HG03442 (cell line): Measurements from ENCODE around the gene DPYSL3.
"Not testable (repeated sequence)": the region's sequence is repeated elsewhere in the genome, so short reads cannot be mapped to it uniquely, and the experiment has no call there.

Source experiments
- ATAC-seq: cut with Tn5 transposase; IDR thresholded peaks from one replicate; pipeline ENCODE4 v1.9.1; 2021; ENCODE audit warnings: mild to moderate bottlenecking, moderate library complexity; ENCODE audit not compliant: unreplicated experiment

DPYSL3 gene

DNA sequence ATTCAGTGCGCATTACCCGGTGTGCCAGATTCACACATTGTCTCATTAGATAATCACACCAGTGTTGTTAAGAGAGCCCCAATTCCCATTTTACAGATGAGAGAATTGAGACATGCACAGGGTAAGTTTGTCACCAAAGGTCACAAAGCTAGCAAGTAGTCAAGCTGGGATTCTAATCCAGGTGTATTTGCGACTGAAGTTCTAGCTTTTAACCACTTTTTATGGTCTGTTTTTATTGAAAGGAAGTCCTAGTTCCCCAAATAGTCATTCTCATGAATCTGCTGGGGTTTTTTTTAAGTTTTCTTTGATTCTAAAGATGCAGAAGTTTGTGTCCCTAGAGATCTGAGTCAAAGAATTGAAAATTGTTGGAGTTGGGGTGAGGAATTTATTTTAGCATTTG is 136.5 kb downstream of the DPYSL3 start:
- ATAC-seq, result no peak

DNA sequence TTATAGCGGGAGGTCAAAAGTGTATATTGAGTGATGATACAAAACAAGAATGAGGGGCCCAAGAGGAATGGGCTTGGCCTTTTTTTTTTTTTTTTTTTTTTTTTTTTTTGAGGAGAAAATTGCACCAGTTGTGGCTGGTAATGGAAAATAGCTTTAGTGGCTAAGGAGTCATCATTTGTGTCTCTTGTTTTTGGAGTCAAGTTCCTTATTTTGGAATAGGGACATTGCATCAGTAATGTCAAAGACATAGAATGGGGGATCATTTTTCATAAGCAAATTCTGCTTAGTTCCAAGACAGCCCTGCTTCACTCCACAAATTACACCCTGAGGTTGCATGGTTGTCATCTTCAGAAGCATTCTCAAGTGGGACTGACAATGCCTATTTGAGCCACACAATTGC is 137.7 kb downstream of the DPYSL3 start:
- no peak for ATAC-seq

DNA sequence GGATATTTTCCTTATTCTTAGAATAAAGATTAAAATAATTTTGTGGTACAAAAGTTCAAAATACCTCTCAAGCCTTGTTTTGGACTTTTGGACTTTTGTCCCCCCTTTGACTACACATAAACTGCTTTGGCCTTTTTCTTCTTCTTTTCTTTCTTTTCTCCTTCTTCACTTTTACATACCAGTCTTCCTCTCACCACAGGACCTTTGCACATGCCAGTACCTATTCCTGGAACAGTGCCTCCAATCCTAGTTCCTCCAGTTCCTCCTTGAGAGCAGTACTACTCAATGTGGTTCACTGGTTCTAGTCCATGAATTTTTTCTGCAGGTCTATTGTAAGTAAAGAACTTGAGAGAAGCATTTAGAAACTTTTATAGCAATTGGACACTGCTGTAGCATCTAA is 138.6 kb downstream of the DPYSL3 start:
- no peak for ATAC-seq

DNA sequence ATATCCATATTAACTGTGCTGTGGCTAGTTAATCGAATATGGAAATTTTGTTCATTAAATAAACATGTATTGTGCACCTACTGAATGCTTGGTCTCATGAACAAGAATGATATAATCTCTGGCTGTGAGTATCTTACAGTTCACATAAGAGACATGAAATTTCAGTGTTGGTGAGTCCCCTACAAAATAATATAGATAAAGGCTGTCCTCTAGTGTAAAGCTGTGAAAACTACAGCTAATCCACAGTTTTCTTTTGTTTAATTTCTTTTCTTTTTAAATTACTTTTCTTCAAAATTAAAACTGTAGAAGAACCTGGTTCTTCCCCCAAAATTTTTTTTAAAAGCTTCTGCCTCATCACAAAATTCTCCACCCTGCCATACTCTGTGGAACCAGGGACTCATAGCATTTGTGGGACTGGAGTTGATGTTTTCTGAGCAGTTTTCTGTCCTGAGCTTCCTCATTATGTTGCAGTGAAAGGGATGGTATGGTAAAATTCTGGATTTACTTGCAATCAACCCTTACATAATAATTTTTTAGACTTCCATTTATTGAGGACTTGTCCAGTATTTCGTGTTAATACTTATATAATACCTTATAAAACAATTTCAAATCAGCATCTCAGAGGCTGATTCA is 140.0 kb downstream of the DPYSL3 start:
- ATAC-seq, result no peak

DNA sequence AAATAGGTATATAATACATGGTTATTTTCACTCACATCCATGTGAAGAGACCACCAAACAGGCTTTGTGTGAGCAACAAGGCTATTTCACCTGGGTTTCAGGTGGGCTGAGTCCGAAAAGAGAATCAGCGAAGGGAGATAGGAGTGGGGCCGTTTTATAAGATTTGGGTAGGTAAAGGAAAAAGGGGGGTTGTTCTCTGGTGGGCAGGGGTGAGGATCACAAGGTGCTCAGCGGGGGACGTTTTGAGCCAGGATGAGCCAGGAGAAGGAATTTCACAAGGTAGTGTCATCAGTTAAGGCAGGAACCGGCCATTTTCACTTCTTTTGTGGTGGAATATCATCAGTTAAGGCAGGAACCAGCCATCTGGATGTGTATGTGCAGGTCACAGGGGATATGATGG is 142.5 kb downstream of the DPYSL3 start:
- not testable (repeated sequence) for ATAC-seq

DNA sequence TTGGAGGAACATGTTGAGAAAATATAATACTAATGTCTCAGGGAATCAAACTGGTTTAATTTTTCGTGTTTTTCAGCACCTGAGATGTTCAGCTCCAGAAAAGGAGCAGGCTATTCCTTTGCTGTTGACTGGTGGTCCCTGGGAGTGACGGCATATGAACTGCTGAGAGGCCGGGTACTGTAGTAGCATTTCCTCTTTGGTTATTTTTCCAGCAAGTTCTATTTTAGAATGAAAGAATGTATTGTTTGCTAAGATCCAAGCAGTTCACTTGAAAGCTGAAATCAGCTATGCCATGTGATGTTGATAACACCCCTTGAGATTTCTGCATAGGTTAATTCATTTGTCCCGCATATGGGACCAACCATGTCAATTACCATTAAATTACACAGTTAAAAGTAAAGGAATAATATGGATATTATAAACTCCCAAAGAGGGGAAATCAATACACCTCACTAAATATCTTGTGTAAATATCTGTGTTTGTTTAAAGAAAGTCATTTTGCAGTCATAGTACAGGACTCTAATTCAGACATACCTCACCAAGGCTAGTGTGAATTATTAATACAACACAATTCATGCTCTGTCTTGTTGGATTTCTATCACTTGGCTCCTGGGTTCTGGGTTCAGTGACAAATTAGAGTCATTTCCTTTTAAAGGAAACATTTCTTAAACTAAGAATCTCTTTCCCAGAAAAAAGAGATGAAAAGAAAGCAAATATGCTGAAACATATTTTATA is 148.3 kb downstream of the DPYSL3 start:
- no peak for ATAC-seq

DNA sequence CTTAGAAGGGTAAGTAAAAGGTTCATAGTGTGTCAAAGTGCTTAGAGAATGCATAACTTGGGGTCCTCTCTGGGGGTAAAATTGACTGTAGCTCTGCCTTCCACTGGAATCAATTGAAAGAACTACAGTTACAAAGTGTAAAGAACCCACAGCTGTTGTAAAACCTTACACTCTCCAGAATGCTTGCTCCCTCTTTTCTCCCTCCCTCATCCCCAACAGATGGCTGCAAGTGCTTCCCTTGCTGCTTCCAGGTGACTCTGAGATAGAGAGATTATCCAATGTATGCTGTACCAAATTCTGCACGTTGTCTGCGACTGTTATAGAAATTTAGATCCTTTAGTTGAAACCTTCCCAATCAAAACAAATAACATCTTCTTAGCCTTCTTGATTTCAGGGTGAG is 149.1 kb downstream of the DPYSL3 start:
- no peak for ATAC-seq

DNA sequence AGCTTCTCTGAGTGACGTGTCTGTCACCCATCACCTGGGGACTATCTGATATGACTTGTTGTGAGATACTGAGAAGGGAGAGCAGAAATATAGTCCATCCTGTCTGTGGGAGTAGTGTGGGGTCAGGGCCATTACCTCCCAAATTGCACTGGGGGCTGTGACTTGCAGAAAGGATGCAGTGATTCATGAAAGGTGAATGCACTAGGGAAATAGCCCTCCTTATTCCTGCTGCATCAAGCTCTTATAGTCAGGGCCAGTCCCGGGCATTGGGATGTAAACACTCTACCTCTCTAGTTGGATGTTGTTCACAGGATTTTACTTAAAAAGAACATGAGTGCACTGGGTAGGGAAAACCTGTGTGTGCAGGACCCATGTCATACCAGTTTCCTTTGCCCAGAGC is 150.3 kb downstream of the DPYSL3 start:
- no peak for ATAC-seq

DNA sequence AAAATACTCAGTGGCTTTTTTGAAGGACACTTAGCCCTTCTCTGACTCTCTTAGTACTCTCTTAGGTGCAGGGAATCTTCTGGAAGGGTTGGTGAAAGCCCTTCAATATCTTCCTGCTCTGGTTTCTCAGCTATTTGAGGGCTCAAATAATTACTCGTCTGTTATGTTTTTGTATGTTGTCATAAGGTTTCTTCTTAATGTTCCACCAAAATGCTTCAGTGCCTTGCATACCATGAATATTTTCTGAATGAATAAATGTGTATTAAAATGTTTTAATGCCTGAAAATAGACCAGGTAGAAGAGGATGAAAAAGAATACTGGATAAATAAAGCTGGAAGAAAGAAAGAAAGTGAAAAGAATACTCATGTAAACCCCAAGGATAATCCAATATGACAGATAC is 150.8 kb downstream of the DPYSL3 start:
- ATAC-seq, result no peak

DNA sequence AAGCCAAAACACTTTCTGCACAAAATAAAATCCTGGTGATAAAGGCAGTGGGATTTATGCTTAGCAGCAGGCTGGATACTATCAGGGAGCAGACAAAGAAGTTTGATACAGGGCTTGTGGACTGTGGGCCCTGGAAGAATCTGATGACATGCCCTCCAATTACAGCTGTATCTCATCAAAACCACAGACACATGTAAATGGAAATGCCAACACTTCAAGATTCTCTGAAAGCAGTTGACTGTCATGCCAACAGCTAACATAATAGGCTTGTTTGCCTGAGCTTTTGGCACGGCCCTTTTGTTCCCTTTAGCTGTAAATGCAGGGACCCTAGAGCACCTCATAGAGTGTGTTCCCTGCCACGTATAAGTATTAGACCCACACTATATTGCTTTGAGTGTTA is 160.6 kb downstream of the DPYSL3 start:
- ATAC-seq, result no peak

DNA sequence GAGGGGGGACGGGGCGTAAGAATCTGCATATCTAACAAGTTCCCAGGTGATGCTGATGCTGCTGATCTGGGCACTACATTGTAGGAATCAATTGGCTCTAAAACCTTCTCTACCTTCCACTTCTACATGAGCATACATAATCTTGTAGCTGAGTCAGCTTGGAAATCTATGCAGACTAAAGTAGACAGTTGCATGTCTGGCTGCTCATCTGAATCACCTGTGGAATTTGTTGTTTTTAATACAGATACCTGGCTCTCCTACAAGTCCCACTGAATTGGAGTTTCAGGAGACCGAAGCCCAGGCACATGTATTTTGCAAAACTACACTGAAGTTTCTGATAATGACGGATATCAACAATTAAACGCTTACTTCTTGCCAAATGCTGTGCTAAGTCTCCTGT is 161.4 kb downstream of the DPYSL3 start:
- ATAC-seq, result no peak

DNA sequence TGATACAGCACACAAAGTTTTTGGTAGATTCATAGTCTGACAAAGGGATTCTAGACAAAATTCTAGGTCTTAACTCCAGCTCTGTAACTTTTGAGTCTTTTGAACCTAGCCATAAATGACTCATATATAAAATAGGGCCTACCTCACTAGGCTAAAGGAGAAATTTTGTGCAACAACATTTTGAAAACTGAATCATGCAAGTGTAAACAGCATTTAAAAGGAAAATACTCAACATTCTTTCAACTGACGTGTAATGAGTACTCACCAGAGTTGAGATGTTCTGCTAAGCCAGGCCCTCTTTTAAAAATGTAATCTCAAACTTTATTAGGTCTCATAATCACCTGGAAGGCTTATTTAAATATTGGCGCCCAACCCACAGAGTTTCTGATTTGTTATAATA is 161.8 kb downstream of the DPYSL3 start:
- ATAC-seq, result no peak

DNA sequence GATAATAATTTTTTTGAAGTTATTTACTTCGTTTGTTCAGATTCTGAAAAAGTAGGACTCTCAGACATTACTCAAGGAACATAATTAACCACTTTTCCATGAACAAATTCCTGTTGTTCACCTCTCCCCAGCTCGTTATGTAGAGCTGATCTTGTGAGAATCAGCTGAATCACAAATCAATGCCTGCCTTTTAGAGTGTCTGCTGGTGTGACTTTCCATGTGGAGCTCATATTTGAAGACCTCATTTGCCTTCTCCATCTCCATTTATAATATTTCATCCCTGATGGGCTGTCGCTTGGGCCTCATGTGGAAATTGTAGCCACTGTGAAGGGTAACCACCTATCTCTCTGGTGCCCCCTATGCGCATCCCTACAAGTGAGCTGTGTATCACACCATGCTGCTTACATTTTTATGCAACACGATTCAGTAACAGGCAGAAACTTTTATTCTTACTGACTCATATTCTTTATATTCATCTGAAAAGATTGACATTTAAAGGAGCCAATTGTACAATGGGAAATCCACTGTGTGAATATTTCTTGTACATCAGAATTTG is 163.8 kb downstream of the DPYSL3 start:
- no peak for ATAC-seq

DNA sequence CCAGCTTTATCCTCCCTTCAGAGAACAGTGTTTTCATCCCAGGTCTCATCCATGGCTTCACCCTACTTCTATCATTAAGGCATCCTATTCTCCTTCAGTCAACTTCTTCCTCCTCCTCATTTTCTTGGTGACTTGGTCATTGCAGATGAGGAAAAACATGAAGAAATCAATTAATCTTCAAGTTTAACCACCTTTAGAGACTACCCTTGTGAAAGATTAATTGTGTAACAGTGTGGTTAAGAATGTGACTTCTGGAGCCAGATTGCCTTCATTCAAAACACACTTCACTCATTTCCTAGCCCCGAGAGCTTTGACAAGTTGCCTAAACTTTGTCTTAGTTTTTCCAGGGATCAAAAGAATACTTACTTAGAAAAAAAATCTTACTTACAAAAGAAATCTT is 165.0 kb downstream of the DPYSL3 start:
- ATAC-seq, result no peak

DNA sequence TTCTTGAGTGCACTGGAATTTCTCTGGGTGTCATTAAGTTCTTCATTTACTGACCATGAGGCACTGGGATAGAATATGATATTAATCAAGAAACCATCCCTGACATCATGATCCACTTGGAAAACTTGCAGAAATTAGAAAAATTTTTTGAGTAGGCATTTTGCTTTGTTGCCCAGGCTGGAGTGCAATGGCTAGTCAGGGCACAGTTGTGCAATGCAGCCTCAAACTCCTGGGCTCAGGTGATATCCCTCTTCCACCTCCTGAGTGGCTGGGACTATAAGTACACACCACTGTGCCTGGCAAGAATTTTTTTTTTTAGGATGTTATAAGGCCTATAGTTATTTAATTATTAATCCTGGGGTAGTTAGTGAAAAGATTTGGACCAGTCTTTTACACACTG is 168.5 kb downstream of the DPYSL3 start:
- no peak for ATAC-seq

DNA sequence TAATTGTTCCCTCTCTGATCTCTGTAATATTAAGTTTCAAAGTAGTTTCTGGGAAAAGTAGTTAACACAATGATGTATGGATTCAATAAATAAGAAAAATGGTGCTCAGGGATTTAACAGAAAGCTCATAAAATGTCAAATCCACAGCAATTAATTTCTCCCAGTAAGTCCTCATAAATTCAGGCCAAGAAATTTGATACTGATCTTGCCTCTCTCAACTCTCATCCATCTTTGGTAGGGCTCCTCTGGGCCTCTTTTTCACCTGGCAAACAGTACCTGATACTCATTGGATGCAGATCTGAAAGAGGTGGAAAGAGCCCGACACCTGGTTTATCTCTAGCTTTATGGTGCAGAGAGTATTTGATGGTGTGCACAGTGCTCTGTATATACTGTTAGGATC is 168.9 kb downstream of the DPYSL3 start:
- no peak for ATAC-seq
